K562 (cell line): ENCODE results near the gene MVP. TPM values are rescaled to one million over a fixed set of nuclear protein-coding genes. Genes with fewer than 3 reads are reported as not detected.

ENCODE experiments used
- GABPB1 ChIP-seq: sonication (generic); formaldehyde crosslinking; IDR thresholded peaks from 2 replicates; pipeline ENCODE4 v1.8.0; 2022; ENCODE audit warnings: mild to moderate bottlenecking, missing genetic modification reagents
- MAZ ChIP-seq, 2 experiments: fragments of 450-650 bp in 1 of 2; sonication (generic) in 1 of 2; formaldehyde crosslinking; IDR thresholded peaks in 1 of 2; conservative IDR thresholded peaks in 1 of 2; 2 replicates each; pipeline versions ENCODE4 v1.4.0 to v1.5.0; 2020; ENCODE audit warnings: mild to moderate bottlenecking in 1 of 2, missing genetic modification reagents in 1 of 2
- MTA3 ChIP-seq: fragments of 450-650 bp; formaldehyde crosslinking; IDR thresholded peaks from 2 replicates; pipeline ENCODE4 v1.6.1; 2017; ENCODE audit warnings: mild to moderate bottlenecking, borderline replicate concordance
- NFIC ChIP-seq: fragments of 450-650 bp; IDR thresholded peaks from 2 replicates; pipeline ENCODE4 v1.6.1; 2017; ENCODE audit warnings: mild to moderate bottlenecking, inconsistent platforms
- PURB ChIP-seq: sonication (generic); formaldehyde crosslinking; IDR thresholded peaks from 2 replicates; pipeline ENCODE4 v1.9.0; 2021; ENCODE audit warnings: low read depth, mild to moderate bottlenecking, missing genetic modification reagents
- SREBF1 ChIP-seq: fragments of 150-350 bp; IDR thresholded peaks from 2 replicates; pipeline ENCODE4 v1.6.1; 2014; ENCODE audit warnings: antibody characterized with exemption, low read depth, low read length, borderline replicate concordance
- STAG1 ChIP-seq: sonication (generic); formaldehyde crosslinking; IDR thresholded peaks from 2 replicates; pipeline ENCODE4 v1.5.0; 2020; ENCODE audit warnings: missing genetic modification reagents, borderline replicate concordance
- YY1 ChIP-seq, 3 experiments: IDR thresholded peaks; 2 replicates each; pipeline ENCODE4 v1.6.1; 2011; ENCODE audit warnings: low read length in 2 of 3, mild to moderate bottlenecking in 2 of 3, moderate library complexity in 2 of 3, borderline replicate concordance in 1 of 3, control low read depth in 1 of 3, low read depth in 1 of 3; ENCODE audit not compliant: insufficient read depth in 3 of 3, insufficient replicate concordance in 2 of 3, control insufficient read depth in 1 of 3, insufficient read length in 1 of 3; ENCODE audit errors: extremely low read depth in 1 of 3
- ZFP30 ChIP-seq: fragments of 250-450 bp; sonication (Bioruptor Pico); IDR thresholded peaks from 2 replicates; pipeline ENCODE4 v1.8.0; 2022; ENCODE audit warnings: moderate library complexity, mild to moderate bottlenecking, inconsistent platforms, borderline replicate concordance
- ZNF121 ChIP-seq: sonication (generic); formaldehyde crosslinking; conservative IDR thresholded peaks from 2 replicates; pipeline ENCODE4 v1.8.0; 2022; ENCODE audit warnings: missing genetic modification reagents
- ZNF583 ChIP-seq: fragments of 250-450 bp; sonication (Bioruptor Pico); IDR thresholded peaks from 2 replicates; pipeline ENCODE4 v1.4.0; 2020
- ZNF589 ChIP-seq: fragments of 200-800 bp; sonication (Bioruptor generic); IDR thresholded peaks from 2 replicates; pipeline ENCODE4 v1.6.1; 2016; ENCODE audit warnings: low read depth, missing genetic modification characterization, missing compliant biosample characterization
- polyA plus RNA-seq, 8 experiments: library from polyadenylated mRNA; depleted of rRNA in 4 of 8; stranded (reverse) in 5 of 8; unstranded in 3 of 8; fragments of >200 nt; fragmentation: Nextera tagmentation in 2 of 8; fragmentation: Illumina TruSeq in 1 of 8; extraction: Ambion mirVana in 2 of 8; extraction: Trizol in 1 of 8; gene quantifications; 2 replicates each; pipeline versions ENCODE4 v1.2.1 to v1.2.3, GENCODE V29; 2011 to 2014; ENCODE audit warnings: inconsistent platforms in 1 of 8, missing spikeins in 1 of 8
- total RNA-seq, 7 experiments: library from RNA; depleted of rRNA in 6 of 7; stranded (reverse); fragments of >200 nt in 6 of 7; fragmentation: Illumina TruSeq in 2 of 7; extraction: Trizol in 2 of 7; gene quantifications; 2 replicates each; pipeline versions ENCODE4 v1.2.1 to v1.2.3, GENCODE V29; 2011 to 2021; ENCODE audit warnings: low replicate concordance in 1 of 7
- TF ChIP-seq, protein P1 (sequence below), 2 experiments: fragments of 450-650 bp; formaldehyde crosslinking in 1 of 2; IDR thresholded peaks; 2 replicates each; pipeline versions ENCODE4 v1.4.0 to v1.6.1; 2014 to 2020; ENCODE audit warnings: mild to moderate bottlenecking in 2 of 2, borderline replicate concordance in 1 of 2, low read depth in 1 of 2
- TF ChIP-seq, protein P2 (sequence below): fragments of 450-650 bp; IDR thresholded peaks from 2 replicates; pipeline ENCODE4 v1.6.1; 2016

MVP gene
- total and polyA plus RNA-seq, 9 of the 15 experiments (the other 6 are each of a cell fraction or from before 2014, with no cell fraction given): 0.39 to 1.9 (median 0.76) TPM; not detected in 2

DNA sequence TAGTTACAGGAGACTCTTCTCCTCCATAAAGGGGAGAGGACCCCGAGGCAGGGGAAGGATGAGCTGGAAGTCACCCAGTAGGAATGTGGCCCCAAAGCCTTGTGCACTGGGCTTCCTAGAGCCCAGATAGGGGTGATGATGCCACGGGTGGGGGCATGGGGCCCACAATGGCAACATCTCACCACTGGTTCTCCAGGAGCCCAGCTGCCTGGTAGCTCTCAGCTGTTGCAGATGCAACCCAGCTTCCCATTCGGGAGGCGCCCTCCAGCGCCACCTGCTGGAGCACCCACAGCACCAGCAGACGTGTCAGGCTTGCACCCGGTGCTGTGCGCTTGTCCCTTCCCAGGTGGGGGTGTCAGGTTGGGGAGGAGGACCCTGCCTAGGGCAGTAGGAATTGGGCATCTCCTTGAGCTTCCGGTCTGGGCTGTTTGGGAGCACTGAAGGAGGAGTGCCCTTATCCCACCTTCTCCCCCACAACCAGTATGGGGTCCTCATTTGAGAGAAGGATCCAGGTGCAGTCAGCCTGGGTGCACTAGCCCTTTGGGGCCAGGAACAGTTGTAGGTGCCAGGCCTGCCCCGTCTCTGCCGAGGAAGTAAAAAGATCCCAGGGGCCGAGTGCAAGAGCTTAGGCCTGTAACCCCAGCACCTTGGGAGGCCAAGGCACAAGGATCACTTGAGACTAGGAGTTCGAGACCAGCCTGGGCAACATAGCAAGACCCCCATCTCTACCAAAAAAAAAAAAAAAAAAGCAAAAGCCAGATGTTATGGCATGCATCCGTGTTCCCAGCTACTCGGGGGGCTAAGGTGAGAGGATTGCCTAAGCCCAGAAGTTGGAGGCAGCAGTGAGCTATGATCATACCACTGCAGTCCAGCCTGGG lies 28.4 kb downstream of the MVP start (continued):
- TF ChIP-seq, protein P1, sequence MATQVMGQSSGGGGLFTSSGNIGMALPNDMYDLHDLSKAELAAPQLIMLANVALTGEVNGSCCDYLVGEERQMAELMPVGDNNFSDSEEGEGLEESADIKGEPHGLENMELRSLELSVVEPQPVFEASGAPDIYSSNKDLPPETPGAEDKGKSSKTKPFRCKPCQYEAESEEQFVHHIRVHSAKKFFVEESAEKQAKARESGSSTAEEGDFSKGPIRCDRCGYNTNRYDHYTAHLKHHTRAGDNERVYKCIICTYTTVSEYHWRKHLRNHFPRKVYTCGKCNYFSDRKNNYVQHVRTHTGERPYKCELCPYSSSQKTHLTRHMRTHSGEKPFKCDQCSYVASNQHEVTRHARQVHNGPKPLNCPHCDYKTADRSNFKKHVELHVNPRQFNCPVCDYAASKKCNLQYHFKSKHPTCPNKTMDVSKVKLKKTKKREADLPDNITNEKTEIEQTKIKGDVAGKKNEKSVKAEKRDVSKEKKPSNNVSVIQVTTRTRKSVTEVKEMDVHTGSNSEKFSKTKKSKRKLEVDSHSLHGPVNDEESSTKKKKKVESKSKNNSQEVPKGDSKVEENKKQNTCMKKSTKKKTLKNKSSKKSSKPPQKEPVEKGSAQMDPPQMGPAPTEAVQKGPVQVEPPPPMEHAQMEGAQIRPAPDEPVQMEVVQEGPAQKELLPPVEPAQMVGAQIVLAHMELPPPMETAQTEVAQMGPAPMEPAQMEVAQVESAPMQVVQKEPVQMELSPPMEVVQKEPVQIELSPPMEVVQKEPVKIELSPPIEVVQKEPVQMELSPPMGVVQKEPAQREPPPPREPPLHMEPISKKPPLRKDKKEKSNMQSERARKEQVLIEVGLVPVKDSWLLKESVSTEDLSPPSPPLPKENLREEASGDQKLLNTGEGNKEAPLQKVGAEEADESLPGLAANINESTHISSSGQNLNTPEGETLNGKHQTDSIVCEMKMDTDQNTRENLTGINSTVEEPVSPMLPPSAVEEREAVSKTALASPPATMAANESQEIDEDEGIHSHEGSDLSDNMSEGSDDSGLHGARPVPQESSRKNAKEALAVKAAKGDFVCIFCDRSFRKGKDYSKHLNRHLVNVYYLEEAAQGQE (IDR thresholded peaks at IDR 0.05; ENCODE audit: borderline replicate concordance): peak; percentile 73
- TF ChIP-seq, protein P1 (CRISPR knock-in tag; IDR thresholded peaks at IDR 0.05; ENCODE audit: low read depth): no peak
- TF ChIP-seq MAZ (CRISPR knock-in tag; conservative IDR thresholded peaks at IDR 0.05 in 1 of 2, IDR thresholded peaks at IDR 0.05 in 1 of 2) (peak; percentile 33 to 67; a peak in 1 of 4 replicates), NFIC (no peak), SREBF1 (no peak), MTA3 (no peak; the same call in 1 of the 2 replicates), YY1 (IDR thresholded peaks at IDR 0.05; ENCODE audit: borderline replicate concordance in 1 of 3, control insufficient read depth in 1 of 3, extremely low read depth in 1 of 3, insufficient read depth in 3 of 3, insufficient read length in 1 of 3, insufficient replicate concordance in 2 of 3, low read depth in 1 of 3, low read length in 2 of 3) (peak in 1 of 3 experiments; percentile 20), GABPB1 (CRISPR knock-in tag) (peak; percentile 36; the same call in 1 of the 2 replicates), ZFP30 (CRISPR knock-in tag) (no peak), ZNF121 (CRISPR knock-in tag) (peak; percentile 56; the same call in 1 of the 2 replicates), ZNF589 (CRISPR knock-in tag) (no peak), STAG1 (CRISPR knock-in tag) (peak; percentile 73; the same call in 1 of the 2 replicates), PURB (CRISPR knock-in tag) (no peak), ZNF583 (CRISPR knock-in tag) (no peak)
- TF ChIP-seq, protein P2, sequence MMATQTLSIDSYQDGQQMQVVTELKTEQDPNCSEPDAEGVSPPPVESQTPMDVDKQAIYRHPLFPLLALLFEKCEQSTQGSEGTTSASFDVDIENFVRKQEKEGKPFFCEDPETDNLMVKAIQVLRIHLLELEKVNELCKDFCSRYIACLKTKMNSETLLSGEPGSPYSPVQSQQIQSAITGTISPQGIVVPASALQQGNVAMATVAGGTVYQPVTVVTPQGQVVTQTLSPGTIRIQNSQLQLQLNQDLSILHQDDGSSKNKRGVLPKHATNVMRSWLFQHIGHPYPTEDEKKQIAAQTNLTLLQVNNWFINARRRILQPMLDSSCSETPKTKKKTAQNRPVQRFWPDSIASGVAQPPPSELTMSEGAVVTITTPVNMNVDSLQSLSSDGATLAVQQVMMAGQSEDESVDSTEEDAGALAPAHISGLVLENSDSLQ: no peak
